GM12878 (cell line): ENCODE results near the gene ZBTB37. TPM values are rescaled to one million over a fixed set of nuclear protein-coding genes. Genes with fewer than 3 reads are reported as not detected.

ENCODE experiments used
- ATAC-seq: fragments of 200-7000 bp; cut with Tn5 transposase; 3 replicates; pipeline ENCODE4 v1.9.1; 2020; ENCODE audit warnings: mild to moderate bottlenecking, moderate library complexity
- BruUV-seq: library from RNA; stranded (reverse); fragments of 400-500 nt; replicated peaks from 2 replicates; lab custom pipeline; 2021; lab: Mats Ljungman, UMichigan
- CTCF ChIA-PET: fragments of 300-600 bp; sonication (Branson Sonifier 250); formaldehyde crosslinking; extraction: SDS; loops from one replicate; lab custom pipeline; 2021; ENCODE audit warnings: inconsistent platforms; lab: Yijun Ruan, JAX
- POLR2A ChIA-PET: fragments of 350-600 bp; formaldehyde crosslinking; extraction: SDS; loops from one replicate; lab custom pipeline; 2021; ENCODE audit warnings: inconsistent platforms; lab: Charles Lee
- RAD21 ChIA-PET: fragments of 300-600 bp; sonication (Branson Sonifier 250); formaldehyde crosslinking; loops from one replicate; lab custom pipeline; 2023; ENCODE audit warnings: antibody characterized with exemption; ENCODE audit not compliant: unreplicated experiment; lab: Charles Lee
- SMC1A ChIA-PET: fragments of 300-600 bp; sonication (Branson Sonifier 250); formaldehyde crosslinking; loops from one replicate; lab custom pipeline; 2023; ENCODE audit not compliant: unreplicated experiment, uncharacterized antibody; lab: Charles Lee
- DNase-seq: peaks from one replicate; pipeline ENCODE4 v3.0.0-alpha.2; 2011; ENCODE audit warnings: low read depth, low spot score
- FAIRE-seq: peaks from 3 replicates; lab custom pipeline; 2011; peaks lifted over from hg19 to GRCh38; lab: Jason Lieb, UNC
- H2AFZ ChIP-seq: 2 replicates; pipeline ENCODE4 v1.6.0; 2011; ENCODE audit warnings: low read depth, low read length, control low read depth; ENCODE audit not compliant: control insufficient read depth
- H3K27ac ChIP-seq: 2 replicates; pipeline ENCODE4 v1.5.1; 2011; ENCODE audit warnings: control low read depth; ENCODE audit not compliant: control insufficient read depth, insufficient read depth
- H3K27me3 ChIP-seq, 2 experiments: replicated peaks in 1 of 2; 2 replicates each; pipeline versions ENCODE4 v1.6.0 to v1.6.1; 2011; ENCODE audit warnings: low read length in 1 of 2; ENCODE audit not compliant: control insufficient read depth in 2 of 2, insufficient read depth in 2 of 2
- H3K36me3 ChIP-seq, 2 experiments: 2 replicates each; pipeline ENCODE4 v1.5.1; 2011; ENCODE audit warnings: low read length in 1 of 2; ENCODE audit not compliant: control insufficient read depth in 2 of 2, insufficient read depth in 2 of 2
- H3K4me1 ChIP-seq: 2 replicates; pipeline ENCODE4 v1.6.1; 2011; ENCODE audit warnings: mild to moderate bottlenecking, low read length, moderate library complexity, mixed read lengths; ENCODE audit not compliant: control insufficient read depth, insufficient read depth
- H3K4me2 ChIP-seq: 2 replicates; pipeline ENCODE4 v1.6.0; 2011; ENCODE audit warnings: control low read depth; ENCODE audit not compliant: control insufficient read depth, insufficient read depth
- H3K4me3 ChIP-seq: fragments of 200-600 bp; sonication (generic); 2 replicates; pipeline ENCODE4 v1.5.1; 2016
- H3K79me2 ChIP-seq: 2 replicates; pipeline ENCODE4 v1.6.0; 2011; ENCODE audit warnings: low read length; ENCODE audit not compliant: control insufficient read depth, insufficient read depth
- H3K9ac ChIP-seq: 2 replicates; pipeline ENCODE4 v1.8.0; 2011; ENCODE audit warnings: low read length, control low read depth, mixed read lengths; ENCODE audit not compliant: control insufficient read depth, insufficient read depth
- H3K9me3 ChIP-seq: replicated peaks from 3 replicates; pipeline ENCODE4 v1.5.1; 2011; ENCODE audit warnings: mild to moderate bottlenecking, low read length; ENCODE audit not compliant: control insufficient read depth, insufficient read depth
- H4K20me1 ChIP-seq: 2 replicates; pipeline ENCODE4 v1.6.0; 2011; ENCODE audit not compliant: control insufficient read depth, insufficient read depth
- BHLHE40 ChIP-seq, 2 experiments: fragments of 450-650 bp in 1 of 2; IDR thresholded peaks; 2 replicates each; pipeline ENCODE4 v1.6.1; 2011 to 2017; ENCODE audit warnings: low read depth in 2 of 2, borderline replicate concordance in 1 of 2, improper control_type of control experiment in 1 of 2, low read length in 1 of 2, mild to moderate bottlenecking in 1 of 2
- CUX1 ChIP-seq: IDR thresholded peaks from 2 replicates; pipeline ENCODE4 v1.6.1; 2012; ENCODE audit warnings: improper control_type of control experiment, low read depth, low read length; ENCODE audit not compliant: insufficient replicate concordance
- EED ChIP-seq: sonication (generic); IDR thresholded peaks from 2 replicates; pipeline ENCODE4 v1.6.1; 2016; ENCODE audit warnings: antibody characterized with exemption, low read depth
- HSF1 ChIP-seq: fragments of 150-350 bp; IDR thresholded peaks from 2 replicates; pipeline ENCODE4 v1.6.1; 2014; ENCODE audit warnings: mild to moderate bottlenecking, low read depth, low read length
- IKZF2 ChIP-seq, 2 experiments: fragments of 450-650 bp; IDR thresholded peaks; 2 replicates each; pipeline ENCODE4 v1.6.1; 2017; ENCODE audit warnings: mild to moderate bottlenecking in 2 of 2, moderate library complexity in 2 of 2
- LARP7 ChIP-seq: fragments of 450-650 bp; IDR thresholded peaks from 2 replicates; pipeline ENCODE4 v1.6.1; 2017; ENCODE audit warnings: mild to moderate bottlenecking
- MTA2 ChIP-seq: fragments of 450-650 bp; IDR thresholded peaks from 2 replicates; pipeline ENCODE4 v1.6.1; 2016; ENCODE audit warnings: low read depth, mild to moderate bottlenecking, moderate library complexity
- MXI1 ChIP-seq: fragments of 150-350 bp; IDR thresholded peaks from 2 replicates; pipeline ENCODE4 v1.6.1; 2011; ENCODE audit warnings: low read depth, mild to moderate bottlenecking, inconsistent platforms, low read length, improper control_type of control experiment
- RCOR1 ChIP-seq: conservative IDR thresholded peaks from 2 replicates; pipeline ENCODE4 v1.6.1; 2012; ENCODE audit warnings: low read depth, low read length, improper control_type of control experiment
- SIX5 ChIP-seq: IDR thresholded peaks from 2 replicates; pipeline ENCODE4 v1.6.1; 2011; ENCODE audit warnings: mild to moderate bottlenecking, low read depth, low read length, moderate library complexity; ENCODE audit not compliant: severe bottlenecking
- SREBF2 ChIP-seq: IDR thresholded peaks from 2 replicates; pipeline ENCODE4 v1.6.1; 2012; ENCODE audit warnings: mild to moderate bottlenecking, low read length
- USF2 ChIP-seq: IDR thresholded peaks from 2 replicates; pipeline ENCODE4 v1.6.1; 2011; ENCODE audit warnings: low read depth, low read length, improper control_type of control experiment, borderline replicate concordance
- WGBS: methylation state at CpG from one replicate; pipeline ENCODE4 v1.1.6; 2016; ENCODE audit warnings: low lambda C conversion rate; ENCODE audit not compliant: insufficient replicate concordance, insufficient coverage; ENCODE audit errors: missing lambda C conversion rate; 5-methylcytosine and 5-hydroxymethylcytosine counted together
- in situ Hi-C: fragments of 300-500 bp; cut with MboI; formaldehyde crosslinking; loops from 9 replicates; pipeline ENCODE4 v1.14.3; 2018; ENCODE audit warnings: mixed read lengths
- intact Hi-C: fragments of 100-400 bp; cut with micrococcal nuclease; formaldehyde crosslinking; loops from one replicate; pipeline ENCODE4 v1.14.2; 2022; ENCODE audit not compliant: unreplicated experiment
- polyA plus RNA-seq, 11 experiments: library from polyadenylated mRNA; depleted of rRNA in 4 of 11; unstranded in 6 of 11; stranded (reverse) in 5 of 11; fragments of >200 nt; fragmentation: Nextera tagmentation in 4 of 11; fragmentation: Illumina TruSeq in 1 of 11; extraction: Ambion mirVana in 4 of 11; extraction: Trizol in 1 of 11; gene quantifications; 1 replicate in 1 of 11; 2 replicates in 10 of 11; pipeline versions ENCODE4 v1.2.1 to v1.2.3, GENCODE V29; 2011 to 2016; ENCODE audit warnings: inconsistent platforms in 2 of 11, missing spikeins in 2 of 11, low read depth in 1 of 11
- total RNA-seq, 4 experiments: library from RNA; depleted of rRNA in 3 of 4; stranded (reverse); fragments of >200 nt in 3 of 4; fragmentation: Illumina TruSeq in 1 of 4; extraction: Trizol in 1 of 4; gene quantifications; 2 replicates each; pipeline versions ENCODE4 v1.2.1 to v1.2.3, GENCODE V29; 2013 to 2021

The ZBTB37 gene
- total and polyA plus RNA-seq, 10 of the 15 experiments (the other 5 are each of a cell fraction or from before 2014, with no cell fraction given), result 0.16 to 5.7 (median 1.9) TPM

- H3K4me3 ChIP-seq, result no peak overlapping the region
- H3K4me2 ChIP-seq, result no peak overlapping the region
- peaks cover 0 to 1% of the 10 kb centered on the region in 2 experiments; a peak in 1 of 4 replicates for H3K27me3 ChIP-seq
- H3K9ac ChIP-seq, result no peak overlapping the region
- no TSS peak for BruUV-seq
- ChIA-PET POLR2A (no interaction called here), SMC1A (no interaction called here), RAD21 (no interaction called here), CTCF (interaction anchor here (1.1 to 2.4 kb wide), 5 partner anchors 11 to 42 kb away, joined by 3 to 5 read pairs (median 4); no protein-coding TSS in a partner anchor)
- H2AFZ ChIP-seq, result no peak overlapping the region
- H3K79me2 ChIP-seq, result no peaks in the 10 kb centered on the region
- ATAC-seq, result no peak
- DNase-seq, result no peak
- intact Hi-C loops, result no loop called here
- in situ Hi-C loops, result no loop called here
- TF ChIP-seq HSF1 (no peak), MTA2 (no peak), RCOR1 (no peak), IKZF2 (IDR thresholded peaks at IDR 0.05) (no peak), BHLHE40 (IDR thresholded peaks at IDR 0.05; ENCODE audit: borderline replicate concordance in 1 of 2, low read depth in 2 of 2, low read length in 1 of 2) (no peak), USF2 (no peak), MXI1 (no peak), LARP7 (no peak), CUX1 (no peak), SREBF2 (no peak), SIX5 (no peak), EED (no peak)
- 72% methylated on average over 2 of the region's 2 CpGs for WGBS
- no peaks in the 10 kb centered on the region for H3K9me3 ChIP-seq
- H3K36me3 ChIP-seq, result no peaks in the 10 kb centered on the region
- no peaks in the 10 kb centered on the region for H4K20me1 ChIP-seq
- H3K4me1 ChIP-seq, result no peaks in the 10 kb centered on the region
- FAIRE-seq, result no peak
- H3K27ac ChIP-seq, result no peak overlapping the region
Observed at GRCh38 chr1:173915596-173915995, 47.4 kb downstream of the ZBTB37 start.
